ENCODE measurements around the gene STARD13. TPM values are rescaled to one million over a fixed set of nuclear protein-coding genes. Genes with fewer than 3 reads are reported as not detected.

The STARD13 gene
- total RNA-seq, 1 experiment from 2014 or later: 1.2 TPM

DNA sequence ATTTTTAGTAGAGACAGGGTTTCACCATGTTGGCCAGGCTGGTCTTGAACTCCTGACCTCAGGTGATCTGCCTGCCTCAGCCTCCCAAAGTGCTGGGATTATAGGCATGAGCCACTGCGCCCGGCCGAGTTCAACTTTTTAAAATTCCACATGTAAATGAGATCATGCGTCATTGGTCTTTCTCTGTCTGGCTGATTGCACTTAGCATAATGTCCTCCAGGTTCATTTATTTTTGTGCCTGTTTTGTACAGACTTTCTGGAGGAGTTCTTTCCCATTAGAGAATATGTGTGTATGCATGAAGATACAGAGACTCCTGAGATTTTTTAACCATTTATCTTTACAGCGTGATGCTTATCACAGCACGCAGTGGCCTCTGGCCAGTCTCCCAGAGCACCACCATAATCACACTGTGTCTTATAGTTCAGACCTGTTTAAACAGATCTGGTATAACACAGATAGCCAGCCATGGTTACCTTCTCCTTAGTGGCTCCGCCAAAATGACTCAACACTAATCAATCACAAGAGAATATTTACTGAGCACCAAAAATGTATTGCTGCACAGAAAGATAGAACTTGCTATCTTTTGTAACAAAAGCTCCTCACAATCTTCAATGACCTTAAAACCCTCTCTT is 11.4 kb upstream of the STARD13 start:
- no peaks in the 10 kb centered on the region for H3K27me3 ChIP-seq (ENCODE audit: low read length)
- H3K4me1 ChIP-seq (ENCODE audit: low read length): no peaks in the 10 kb centered on the region
- no peaks in the 10 kb centered on the region for H3K79me2 ChIP-seq (ENCODE audit: low read length)
- no peak overlapping the region for H3K27ac ChIP-seq (ENCODE audit: low read length)
- H3K36me3 ChIP-seq (ENCODE audit: insufficient read depth, low read length): no peaks in the 10 kb centered on the region
- H3K4me3 ChIP-seq (ENCODE audit: low read length): no peak overlapping the region
- no peaks in the 10 kb centered on the region for H3K9me2 ChIP-seq (replicated peaks; ENCODE audit: insufficient read depth, low read length)
- no peaks in the 10 kb centered on the region for H4K20me1 ChIP-seq (ENCODE audit: insufficient read depth, low read depth, low read length)
- H3K9me3 ChIP-seq (ENCODE audit: low read length): no peaks in the 10 kb centered on the region
- H3K4me2 ChIP-seq (ENCODE audit: low read depth, low read length, poor library complexity, severe bottlenecking): no peak overlapping the region
- no peak for DNase-seq
- no peak overlapping the region for H3K9ac ChIP-seq (ENCODE audit: low read length)
- no peak overlapping the region for H2AFZ ChIP-seq (ENCODE audit: low read length)

DNA sequence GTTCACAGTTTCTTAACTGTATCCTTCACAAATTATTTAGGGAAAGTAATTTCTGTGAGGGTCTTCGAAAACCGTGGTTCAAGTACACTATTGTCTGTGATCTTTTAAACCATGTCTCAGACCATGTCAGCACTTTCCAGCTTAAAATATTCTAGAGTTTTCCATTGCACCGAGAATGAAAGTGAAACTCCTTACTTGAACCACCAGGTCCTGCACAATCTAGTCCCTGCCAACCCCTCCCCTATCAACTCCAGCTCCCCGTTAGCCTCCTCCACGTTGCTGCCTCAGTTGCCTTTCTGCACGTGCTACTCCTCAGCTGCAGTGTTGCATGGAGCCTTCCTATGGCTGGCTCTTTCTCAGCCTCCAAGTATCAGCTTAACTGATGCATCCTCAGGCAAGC is 7.2 kb upstream of the STARD13 start:
- DNase-seq: no peak
- Histone ChIP-seq H3K9ac (ENCODE audit: low read length) (no peak overlapping the region), H3K4me3 (ENCODE audit: low read length) (no peak overlapping the region), H3K9me3 (ENCODE audit: low read length) (no peaks in the 10 kb centered on the region), H3K9me2 (replicated peaks; ENCODE audit: insufficient read depth, low read length) (no peaks in the 10 kb centered on the region), H3K36me3 (ENCODE audit: insufficient read depth, low read length) (no peaks in the 10 kb centered on the region), H4K20me1 (ENCODE audit: insufficient read depth, low read depth, low read length) (no peaks in the 10 kb centered on the region), H3K27ac (ENCODE audit: low read length) (no peak overlapping the region), H3K27me3 (ENCODE audit: low read length) (no peaks in the 10 kb centered on the region), H3K4me2 (ENCODE audit: low read depth, low read length, poor library complexity, severe bottlenecking) (no peak overlapping the region), H3K4me1 (ENCODE audit: low read length) (no peaks in the 10 kb centered on the region), H2AFZ (ENCODE audit: low read length) (no peak overlapping the region), H3K79me2 (ENCODE audit: low read length) (no peaks in the 10 kb centered on the region)

DNA sequence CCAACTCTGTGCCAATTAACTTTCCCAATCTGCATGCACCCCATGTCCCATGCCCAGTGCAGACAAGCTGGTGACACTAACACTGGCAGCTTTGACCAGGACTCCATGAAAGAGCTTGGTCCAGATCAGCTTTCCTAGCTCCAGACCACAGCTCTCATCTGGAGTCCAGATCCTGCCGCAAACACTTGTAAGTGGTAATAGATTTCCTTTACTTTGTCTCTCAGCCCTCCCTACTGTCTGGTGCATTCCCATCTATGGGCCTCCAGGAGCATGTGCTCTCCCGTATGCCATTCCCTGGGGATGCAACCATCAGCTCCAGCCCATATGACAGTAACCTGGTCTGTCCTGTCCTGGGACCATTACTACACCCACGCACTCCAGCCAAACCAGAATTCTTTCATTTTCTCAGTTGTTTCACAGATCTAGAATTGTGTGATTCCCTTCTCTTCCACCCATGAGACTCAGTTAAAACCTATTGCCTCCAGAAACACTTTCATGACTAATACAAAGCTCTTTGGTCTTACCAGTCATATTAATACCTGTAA is 4.9 kb upstream of the STARD13 start:
- H2AFZ ChIP-seq (ENCODE audit: low read length): no peak overlapping the region
- H3K27me3 ChIP-seq (ENCODE audit: low read length): no peaks in the 10 kb centered on the region
- no peaks in the 10 kb centered on the region for H4K20me1 ChIP-seq (ENCODE audit: insufficient read depth, low read depth, low read length)
- no peaks in the 10 kb centered on the region for H3K9me2 ChIP-seq (replicated peaks; ENCODE audit: insufficient read depth, low read length)
- H3K4me3 ChIP-seq (ENCODE audit: low read length): no peak overlapping the region
- H3K9me3 ChIP-seq (ENCODE audit: low read length): no peaks in the 10 kb centered on the region
- H3K79me2 ChIP-seq (ENCODE audit: low read length): no peaks in the 10 kb centered on the region
- H3K36me3 ChIP-seq (ENCODE audit: insufficient read depth, low read length): no peaks in the 10 kb centered on the region
- H3K9ac ChIP-seq (ENCODE audit: low read length): no peak overlapping the region
- no peak overlapping the region for H3K4me2 ChIP-seq (ENCODE audit: low read depth, low read length, poor library complexity, severe bottlenecking)
- DNase-seq: no peak
- peaks cover 6% of the 10 kb centered on the region; the same call in 1 of the 2 replicates for H3K4me1 ChIP-seq (ENCODE audit: low read length)
- H3K27ac ChIP-seq (ENCODE audit: low read length): no peak overlapping the region

- no peak overlapping the region for H3K4me3 ChIP-seq (ENCODE audit: low read length)
- no peaks in the 10 kb centered on the region for H3K9me3 ChIP-seq (ENCODE audit: low read length)
- no peaks in the 10 kb centered on the region for H3K36me3 ChIP-seq (ENCODE audit: insufficient read depth, low read length)
- no peak overlapping the region for H3K4me2 ChIP-seq (ENCODE audit: low read depth, low read length, poor library complexity, severe bottlenecking)
- peaks cover 6% of the 10 kb centered on the region; the same call in 1 of the 2 replicates for H3K4me1 ChIP-seq (ENCODE audit: low read length)
- no peaks in the 10 kb centered on the region for H3K79me2 ChIP-seq (ENCODE audit: low read length)
- H3K9ac ChIP-seq (ENCODE audit: low read length): no peak overlapping the region
- no peaks in the 10 kb centered on the region for H3K9me2 ChIP-seq (replicated peaks; ENCODE audit: insufficient read depth, low read length)
- H3K27me3 ChIP-seq (ENCODE audit: low read length): no peaks in the 10 kb centered on the region
- no peak overlapping the region for H2AFZ ChIP-seq (ENCODE audit: low read length)
- no peak overlapping the region for H3K27ac ChIP-seq (ENCODE audit: low read length)
- H4K20me1 ChIP-seq (ENCODE audit: insufficient read depth, low read depth, low read length): no peaks in the 10 kb centered on the region
- DNase-seq: no peak
Observed at GRCh38 chr13:33289966-33290365, 4.4 kb upstream of the STARD13 start.

- H3K36me3 ChIP-seq (ENCODE audit: insufficient read depth, low read length): no peaks in the 10 kb centered on the region
Observed at GRCh38 chr13:33287142-33287882, 1.8 kb upstream of the STARD13 start.

DNA sequence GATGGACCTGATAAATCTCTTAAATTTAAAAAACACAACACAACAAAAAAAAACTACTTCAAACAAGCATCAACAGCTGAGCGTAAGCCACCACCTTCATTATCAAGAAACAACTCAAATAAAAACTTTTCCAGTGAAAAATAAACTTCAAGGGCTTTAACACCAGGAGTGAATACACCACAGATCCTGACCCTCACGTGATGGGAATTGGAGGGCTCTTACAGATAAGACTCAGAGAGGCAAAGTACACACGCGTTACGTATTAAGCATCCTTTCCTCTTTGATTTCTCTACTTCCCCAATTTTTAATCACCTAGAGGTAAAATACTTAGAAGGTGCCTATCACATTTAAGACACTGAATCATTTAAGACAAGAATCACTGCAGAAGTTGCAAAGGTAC is 573 bp upstream of the STARD13 start:
- H3K36me3 ChIP-seq (ENCODE audit: insufficient read depth, low read length): no peaks in the 10 kb centered on the region
- no peaks in the 10 kb centered on the region for H3K79me2 ChIP-seq (ENCODE audit: low read length)
- peaks cover 6% of the 10 kb centered on the region; the same call in 1 of the 2 replicates for H3K4me1 ChIP-seq (ENCODE audit: low read length)
- H3K4me3 ChIP-seq (ENCODE audit: low read length): no peak overlapping the region
- H3K27ac ChIP-seq (ENCODE audit: low read length): no peak overlapping the region
- no peaks in the 10 kb centered on the region for H3K9me2 ChIP-seq (replicated peaks; ENCODE audit: insufficient read depth, low read length)
- H2AFZ ChIP-seq (ENCODE audit: low read length): no peak overlapping the region
- no peaks in the 10 kb centered on the region for H3K9me3 ChIP-seq (ENCODE audit: low read length)
- no peaks in the 10 kb centered on the region for H3K27me3 ChIP-seq (ENCODE audit: low read length)
- no peak overlapping the region for H3K9ac ChIP-seq (ENCODE audit: low read length)
- DNase-seq: no peak
- H3K4me2 ChIP-seq (ENCODE audit: low read depth, low read length, poor library complexity, severe bottlenecking): no peak overlapping the region
- no peaks in the 10 kb centered on the region for H4K20me1 ChIP-seq (ENCODE audit: insufficient read depth, low read depth, low read length)

More at GRCh38 chr13:33287142-33287882, 1.8 kb upstream of the STARD13 start:
- no peaks in the 10 kb centered on the region for H3K27me3 ChIP-seq (ENCODE audit: low read length)
- H3K9me2 ChIP-seq (replicated peaks; ENCODE audit: insufficient read depth, low read length): no peaks in the 10 kb centered on the region
- H3K79me2 ChIP-seq (ENCODE audit: low read length): no peaks in the 10 kb centered on the region
- H2AFZ ChIP-seq (ENCODE audit: low read length): no peak overlapping the region
- no peak overlapping the region for H3K4me3 ChIP-seq (ENCODE audit: low read length)
- H3K4me2 ChIP-seq (ENCODE audit: low read depth, low read length, poor library complexity, severe bottlenecking): no peak overlapping the region
- no peak for DNase-seq
- no peak overlapping the region for H3K9ac ChIP-seq (ENCODE audit: low read length)
- H4K20me1 ChIP-seq (ENCODE audit: insufficient read depth, low read depth, low read length): no peaks in the 10 kb centered on the region
- no peaks in the 10 kb centered on the region for H3K9me3 ChIP-seq (ENCODE audit: low read length)
- peaks cover 6% of the 10 kb centered on the region; the same call in 1 of the 2 replicates for H3K4me1 ChIP-seq (ENCODE audit: low read length)
- no peak overlapping the region for H3K27ac ChIP-seq (ENCODE audit: low read length)

DNA sequence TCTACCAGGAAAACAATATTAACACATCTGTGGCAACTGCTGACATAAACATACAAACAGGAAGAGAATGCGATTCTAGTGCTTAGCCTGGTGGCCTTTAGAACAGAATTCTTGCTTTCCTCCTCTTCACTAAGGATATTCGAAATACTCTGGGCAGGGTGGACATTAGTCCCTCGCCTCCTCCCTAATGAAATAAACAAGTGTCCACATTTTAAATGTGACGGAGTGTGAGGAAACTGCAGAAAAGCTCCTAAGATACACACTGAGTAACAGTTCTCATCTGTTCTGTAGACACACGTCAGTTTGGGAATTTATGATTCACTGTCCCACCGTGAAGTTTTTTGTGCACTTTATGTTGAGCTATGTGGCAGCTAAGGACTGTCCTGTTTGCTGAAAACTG is 639 bp downstream of the STARD13 start:
- Histone ChIP-seq H3K79me2 (ENCODE audit: low read length) (no peaks in the 10 kb centered on the region), H3K9me3 (ENCODE audit: low read length) (no peaks in the 10 kb centered on the region), H2AFZ (ENCODE audit: low read length) (no peak overlapping the region), H3K4me2 (ENCODE audit: low read depth, low read length, poor library complexity, severe bottlenecking) (no peak overlapping the region), H3K4me3 (ENCODE audit: low read length) (no peak overlapping the region), H3K27me3 (ENCODE audit: low read length) (no peaks in the 10 kb centered on the region), H3K9ac (ENCODE audit: low read length) (no peak overlapping the region), H4K20me1 (ENCODE audit: insufficient read depth, low read depth, low read length) (no peaks in the 10 kb centered on the region), H3K27ac (ENCODE audit: low read length) (no peak overlapping the region), H3K9me2 (replicated peaks; ENCODE audit: insufficient read depth, low read length) (no peaks in the 10 kb centered on the region), H3K36me3 (ENCODE audit: insufficient read depth, low read length) (no peaks in the 10 kb centered on the region), H3K4me1 (ENCODE audit: low read length) (peaks cover 6% of the 10 kb centered on the region; the same call in 1 of the 2 replicates)
- DNase-seq: no peak

DNA sequence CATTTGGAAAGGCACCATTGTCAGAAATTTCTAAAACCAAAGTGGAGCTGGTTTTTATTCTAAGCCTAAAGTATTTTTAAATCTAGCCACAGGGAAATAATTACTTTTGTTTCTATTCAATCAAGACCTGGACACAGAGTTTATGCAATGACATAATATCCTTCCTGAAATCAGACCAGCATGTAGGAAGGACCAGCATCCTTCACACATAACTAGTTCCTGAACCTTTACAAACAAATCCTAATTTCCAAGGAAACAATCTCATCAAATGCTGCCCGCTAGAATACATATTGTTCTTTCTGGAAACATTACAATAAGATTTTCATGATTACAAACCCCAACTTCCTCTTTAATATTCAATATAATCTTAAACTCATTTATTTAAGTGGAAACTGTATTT is 1.5 kb downstream of the STARD13 start:
- H3K4me3 ChIP-seq (ENCODE audit: low read length): no peak overlapping the region
- H3K9me3 ChIP-seq (ENCODE audit: low read length): no peaks in the 10 kb centered on the region
- no peak overlapping the region for H3K4me2 ChIP-seq (ENCODE audit: low read depth, low read length, poor library complexity, severe bottlenecking)
- H3K27me3 ChIP-seq (ENCODE audit: low read length): no peaks in the 10 kb centered on the region
- H3K9me2 ChIP-seq (replicated peaks; ENCODE audit: insufficient read depth, low read length): no peaks in the 10 kb centered on the region
- no peaks in the 10 kb centered on the region for H3K79me2 ChIP-seq (ENCODE audit: low read length)
- H2AFZ ChIP-seq (ENCODE audit: low read length): no peak overlapping the region
- no peak overlapping the region for H3K27ac ChIP-seq (ENCODE audit: low read length)
- H3K9ac ChIP-seq (ENCODE audit: low read length): no peak overlapping the region
- DNase-seq: no peak
- no peaks in the 10 kb centered on the region for H3K36me3 ChIP-seq (ENCODE audit: insufficient read depth, low read length)
- no peaks in the 10 kb centered on the region for H4K20me1 ChIP-seq (ENCODE audit: insufficient read depth, low read depth, low read length)
- H3K4me1 ChIP-seq (ENCODE audit: low read length): peaks cover 6% of the 10 kb centered on the region; the same call in 1 of the 2 replicates
